GM23338 (cell line): Measurements from ENCODE around the gene TBPL1. TPM values are rescaled to one million over a fixed set of nuclear protein-coding genes. Genes with fewer than 3 reads are reported as not detected.
A peak's percentile ranks its signal among the peaks of the same experiment; 100 is the strongest.

Source experiments
- ATAC-seq: fragments of 200-7000 bp; cut with Tn5 transposase; 3 replicates; pipeline ENCODE4 v1.9.1; 2020
- DNase-seq: peaks from one replicate; pipeline ENCODE4 v3.0.0-alpha.2; 2015; ENCODE audit warnings: low spot score
- H2AFZ ChIP-seq: fragments of 200-600 bp; sonication (generic); 2 replicates; pipeline ENCODE4 v1.8.0; 2016; ENCODE audit warnings: antibody characterized with exemption, mild to moderate bottlenecking, moderate library complexity
- H3F3A ChIP-seq: fragments of 200-600 bp; sonication (generic); replicated peaks from 2 replicates; pipeline ENCODE4 v1.8.0; 2017; ENCODE audit warnings: antibody characterized with exemption, mixed run types, low read depth
- H3K27ac ChIP-seq: fragments of 200-600 bp; sonication (generic); 2 replicates; pipeline ENCODE4 v1.6.1; 2016; ENCODE audit warnings: low read depth
- H3K27me3 ChIP-seq: fragments of 200-600 bp; sonication (generic); 2 replicates; pipeline ENCODE4 v1.8.0; 2016; ENCODE audit warnings: mild to moderate bottlenecking, mixed run types, moderate library complexity; ENCODE audit not compliant: insufficient read depth
- H3K36me3 ChIP-seq: fragments of 200-600 bp; sonication (generic); 2 replicates; pipeline ENCODE4 v1.8.0; 2016; ENCODE audit warnings: mild to moderate bottlenecking; ENCODE audit not compliant: insufficient read depth
- H3K4me1 ChIP-seq: fragments of 200-600 bp; sonication (generic); 2 replicates; pipeline ENCODE4 v1.8.0; 2016; ENCODE audit warnings: mild to moderate bottlenecking, moderate library complexity; ENCODE audit not compliant: insufficient read depth
- H3K4me2 ChIP-seq: fragments of 200-600 bp; sonication (generic); 2 replicates; pipeline ENCODE4 v1.7.1; 2017; ENCODE audit warnings: mixed run types
- H3K4me3 ChIP-seq: fragments of 200-600 bp; sonication (generic); 2 replicates; pipeline ENCODE4 v1.6.1; 2016; ENCODE audit warnings: mixed run types
- H3K79me2 ChIP-seq: fragments of 200-600 bp; sonication (generic); replicated peaks from 2 replicates; pipeline ENCODE4 v1.8.0; 2017; ENCODE audit warnings: mild to moderate bottlenecking; ENCODE audit not compliant: insufficient read depth
- H3K9me2 ChIP-seq: fragments of 200-600 bp; sonication (generic); 2 replicates; pipeline ENCODE4 v1.8.0; 2017; ENCODE audit not compliant: insufficient read depth
- H4K20me1 ChIP-seq: fragments of 200-600 bp; sonication (generic); replicated peaks from 2 replicates; pipeline ENCODE4 v1.8.0; 2017; ENCODE audit warnings: mild to moderate bottlenecking; ENCODE audit not compliant: insufficient read depth
- H3K27ac Mint-ChIP-seq: 2 replicates; pipeline ENCODE4 v1.8.0; 2020; ENCODE audit warnings: inconsistent platforms, mild to moderate bottlenecking, moderate library complexity, mixed read lengths
- H3K27me3 Mint-ChIP-seq: 3 replicates; pipeline ENCODE4 v1.8.0; 2022; ENCODE audit warnings: low read depth, mild to moderate bottlenecking, moderate library complexity, mixed read lengths, inconsistent platforms; ENCODE audit not compliant: insufficient read depth, poor library complexity
- H3K36me3 Mint-ChIP-seq: 3 replicates; pipeline ENCODE4 v1.8.0; 2021; ENCODE audit warnings: low read depth, mild to moderate bottlenecking, inconsistent platforms, moderate library complexity, mixed read lengths
- H3K4me1 Mint-ChIP-seq: 3 replicates; pipeline ENCODE4 v1.8.0; 2020; ENCODE audit warnings: mild to moderate bottlenecking, inconsistent platforms, mixed read lengths
- H3K4me3 Mint-ChIP-seq: 3 replicates; pipeline ENCODE4 v1.8.0; 2021; ENCODE audit warnings: moderate library complexity, mild to moderate bottlenecking, inconsistent platforms, mixed read lengths
- H3K9me3 Mint-ChIP-seq: 3 replicates; pipeline ENCODE4 v1.8.0; 2020; ENCODE audit warnings: moderate library complexity, mild to moderate bottlenecking, inconsistent platforms, mixed read lengths
- CREB1 ChIP-seq: fragments of 250-450 bp; sonication (Bioruptor Pico); IDR thresholded peaks from 2 replicates; pipeline ENCODE4 v1.5.0; 2020; ENCODE audit warnings: low read depth, mild to moderate bottlenecking, moderate library complexity
- EZH2 ChIP-seq: fragments of 200-600 bp; sonication (generic); IDR thresholded peaks from one replicate; pipeline ENCODE4 v1.8.0; 2017; ENCODE audit warnings: antibody characterized with exemption, mild to moderate bottlenecking, low read depth; ENCODE audit not compliant: unreplicated experiment
- JUNB ChIP-seq: IDR thresholded peaks from one replicate; pipeline ENCODE4 v1.6.1; 2016; ENCODE audit warnings: antibody characterized with exemption; ENCODE audit not compliant: unreplicated experiment
- NANOG ChIP-seq: IDR thresholded peaks from 2 replicates; pipeline ENCODE4 v1.6.1; 2016; ENCODE audit warnings: antibody characterized with exemption, borderline replicate concordance
- POLR2AphosphoS5 ChIP-seq: IDR thresholded peaks from 2 replicates; pipeline ENCODE4 v1.6.1; 2016; ENCODE audit warnings: antibody characterized with exemption, low read depth
- REST ChIP-seq: IDR thresholded peaks from one replicate; pipeline ENCODE4 v1.6.1; 2018; ENCODE audit warnings: antibody characterized with exemption; ENCODE audit not compliant: unreplicated experiment
- STAT1 ChIP-seq: IDR thresholded peaks from one replicate; pipeline ENCODE4 v1.6.1; 2016; ENCODE audit warnings: antibody characterized with exemption; ENCODE audit not compliant: unreplicated experiment
- ZNF114 ChIP-seq: fragments of 250-450 bp; sonication (Bioruptor Pico); IDR thresholded peaks from 2 replicates; pipeline ENCODE4 v1.5.0; 2020; ENCODE audit warnings: mild to moderate bottlenecking, moderate library complexity
- ZNF331 ChIP-seq: fragments of 250-450 bp; sonication (Bioruptor Pico); IDR thresholded peaks from 2 replicates; pipeline ENCODE4 v1.5.0; 2020; ENCODE audit warnings: low read depth, mild to moderate bottlenecking, moderate library complexity
- ZNF462 ChIP-seq: fragments of 250-450 bp; sonication (Bioruptor Pico); IDR thresholded peaks from 2 replicates; pipeline ENCODE4 v1.5.0; 2020; ENCODE audit warnings: mild to moderate bottlenecking, moderate library complexity
- polyA plus RNA-seq: library from polyadenylated mRNA; unstranded; fragments of >200 nt; fragmentation: Nextera tagmentation; extraction: Ambion mirVana; gene quantifications from 2 replicates; pipeline ENCODE4 v1.2.1, GENCODE V29; 2016
- total RNA-seq: library from RNA; depleted of rRNA; stranded (reverse); fragments of >200 nt; shearing (Covaris generic); gene quantifications from 2 replicates; pipeline ENCODE4 v1.2.3, GENCODE V29; 2014

TBPL1 gene
- total and polyA plus RNA-seq, 2 experiments from 2014 or later = 72.9 to 139 TPM

GRCh38 chr6:134035823-134036296 lies 82.8 kb downstream of the TBPL1 start:
- no peak overlapping the region; the same call in 2 of the 3 replicates for H3K4me3 Mint-ChIP-seq
- DNase-seq = no peak
- TF ChIP-seq ZNF331 (no peak), ZNF462 (CRISPR knock-in tag) (no peak), STAT1 (no peak), POLR2AphosphoS5 (no peak), CREB1 (CRISPR knock-in tag) (no peak), REST (no peak), JUNB (no peak), NANOG (no peak), EZH2 (no peak), ZNF114 (CRISPR knock-in tag) (no peak)
- Histone ChIP-seq H3K27ac (no peak overlapping the region), H3K9me2 (no peaks in the 10 kb centered on the region; the same call in 1 of the 2 replicates), H3K4me2 (no peak overlapping the region), H3F3A (no peaks in the 10 kb centered on the region), H3K27me3 (no peaks in the 10 kb centered on the region), H3K4me3 (no peak overlapping the region), H3K36me3 (no peaks in the 10 kb centered on the region), H3K79me2 (no peaks in the 10 kb centered on the region), H4K20me1 (no peaks in the 10 kb centered on the region), H2AFZ (no peak overlapping the region), H3K4me1 (peaks cover under 1% of the 10 kb centered on the region)
- ATAC-seq = peak; percentile 40; the same call in 2 of the 3 replicates
- peaks cover 3% of the 10 kb centered on the region; the same call in 2 of the 3 replicates for H3K36me3 Mint-ChIP-seq
- no peak overlapping the region; the same call in 1 of the 2 replicates for H3K27ac Mint-ChIP-seq
- peaks cover 1% of the 10 kb centered on the region for H3K27me3 Mint-ChIP-seq
- peaks cover 18% of the 10 kb centered on the region for H3K4me1 Mint-ChIP-seq
- H3K9me3 Mint-ChIP-seq = no peaks in the 10 kb centered on the region
